B cell (primary cell): ENCODE measurements around the gene ETFA.

Experiments
- CTCF ChIP-seq: fragments of 200-600 bp; IDR thresholded peaks from one replicate; pipeline ENCODE4 v1.8.0; 2022; ENCODE audit warnings: antibody characterized with exemption, mild to moderate bottlenecking
- EZH2 ChIP-seq: IDR thresholded peaks from 2 replicates; pipeline ENCODE4 v1.6.1; 2012; ENCODE audit warnings: borderline replicate concordance, low read depth, mild to moderate bottlenecking, moderate library complexity, low read length; ENCODE audit not compliant: insufficient read depth, poor library complexity, severe bottlenecking

GRCh38 chr15:76274226-76274625 is 37.0 kb downstream of the ETFA start:
- no peak for TF ChIP-seq CTCF
- TF ChIP-seq EZH2: no peak
